Nephron progenitor cell (in vitro differentiated cells): ENCODE measurements around the gene CMIP.

Experiments used
- DNase-seq: peaks from one replicate; pipeline ENCODE4 v3.0.0; 2021
- H3K27ac Mint-ChIP-seq: 2 replicates; pipeline ENCODE4 v1.8.0; 2021; ENCODE audit warnings: mild to moderate bottlenecking, moderate library complexity, mixed read lengths
- H3K27me3 Mint-ChIP-seq: 2 replicates; pipeline ENCODE4 v1.8.0; 2021; ENCODE audit warnings: mild to moderate bottlenecking, low read depth, mixed read lengths; ENCODE audit not compliant: poor library complexity
- H3K36me3 Mint-ChIP-seq: 2 replicates; pipeline ENCODE4 v1.8.0; 2021; ENCODE audit warnings: low read depth, mixed read lengths
- H3K4me1 Mint-ChIP-seq: 2 replicates; pipeline ENCODE4 v1.8.0; 2021; ENCODE audit warnings: mixed read lengths
- H3K4me3 Mint-ChIP-seq: 2 replicates; pipeline ENCODE4 v1.8.0; 2021; ENCODE audit warnings: mild to moderate bottlenecking, moderate library complexity, mixed read lengths
- H3K9me3 Mint-ChIP-seq: 2 replicates; pipeline ENCODE4 v1.8.0; 2021; ENCODE audit warnings: mild to moderate bottlenecking, moderate library complexity, mixed read lengths
- TF ChIP-seq, protein P1 (sequence below): fragments of 200-600 bp; sonication (generic); IDR thresholded peaks from 2 replicates; pipeline ENCODE4 v1.5.0; 2021; ENCODE audit warnings: antibody characterized with exemption

CMIP gene

GRCh38 chr16:81499576-81500380 is 55.2 kb downstream of the CMIP start:
- Mint-ChIP-seq H3K9me3 (no peaks in the 10 kb centered on the region), H3K4me3 (no peak overlapping the region), H3K27ac (peak overlapping the region; percentile 65), H3K36me3 (no peaks in the 10 kb centered on the region), H3K27me3 (peaks cover 3% of the 10 kb centered on the region), H3K4me1 (peaks cover 63% of the 10 kb centered on the region)
- TF ChIP-seq, protein P1, sequence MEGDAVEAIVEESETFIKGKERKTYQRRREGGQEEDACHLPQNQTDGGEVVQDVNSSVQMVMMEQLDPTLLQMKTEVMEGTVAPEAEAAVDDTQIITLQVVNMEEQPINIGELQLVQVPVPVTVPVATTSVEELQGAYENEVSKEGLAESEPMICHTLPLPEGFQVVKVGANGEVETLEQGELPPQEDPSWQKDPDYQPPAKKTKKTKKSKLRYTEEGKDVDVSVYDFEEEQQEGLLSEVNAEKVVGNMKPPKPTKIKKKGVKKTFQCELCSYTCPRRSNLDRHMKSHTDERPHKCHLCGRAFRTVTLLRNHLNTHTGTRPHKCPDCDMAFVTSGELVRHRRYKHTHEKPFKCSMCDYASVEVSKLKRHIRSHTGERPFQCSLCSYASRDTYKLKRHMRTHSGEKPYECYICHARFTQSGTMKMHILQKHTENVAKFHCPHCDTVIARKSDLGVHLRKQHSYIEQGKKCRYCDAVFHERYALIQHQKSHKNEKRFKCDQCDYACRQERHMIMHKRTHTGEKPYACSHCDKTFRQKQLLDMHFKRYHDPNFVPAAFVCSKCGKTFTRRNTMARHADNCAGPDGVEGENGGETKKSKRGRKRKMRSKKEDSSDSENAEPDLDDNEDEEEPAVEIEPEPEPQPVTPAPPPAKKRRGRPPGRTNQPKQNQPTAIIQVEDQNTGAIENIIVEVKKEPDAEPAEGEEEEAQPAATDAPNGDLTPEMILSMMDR, result no peak
- no peak for DNase-seq

DNA sequence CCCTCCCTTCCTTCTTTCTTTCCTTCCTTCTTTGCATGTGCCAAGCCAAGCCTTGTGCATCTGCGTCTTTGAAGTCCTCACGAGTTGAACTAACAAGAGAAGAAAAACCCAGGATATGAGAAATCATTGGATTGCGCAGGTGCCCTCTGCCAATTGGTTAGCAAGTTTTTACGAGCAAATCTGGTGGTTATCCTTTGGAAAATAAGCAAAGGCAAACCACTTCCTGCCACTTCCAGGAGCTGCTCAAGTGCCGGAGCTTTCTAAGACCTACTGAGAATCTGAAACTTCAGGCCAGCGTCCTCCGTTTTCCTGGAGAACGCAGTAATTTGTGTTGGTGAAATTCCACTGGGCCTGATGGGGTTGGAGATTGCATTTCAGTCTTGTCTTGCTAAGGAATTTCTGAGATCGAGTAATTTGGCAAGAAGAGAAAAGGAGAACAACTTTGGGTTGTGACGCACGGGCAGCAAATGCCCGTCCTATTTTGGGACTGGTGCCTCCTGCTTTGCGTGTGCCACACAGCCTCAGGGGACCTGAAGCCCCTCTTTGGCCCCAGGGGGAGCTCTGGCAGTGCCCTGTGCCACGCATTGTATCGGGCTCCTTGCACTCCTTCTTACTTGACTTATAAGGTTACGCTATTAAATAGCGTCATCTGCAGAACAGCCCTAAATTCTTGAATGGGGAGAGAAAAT is 56.4 kb downstream of the CMIP start:
- Mint-ChIP-seq H3K4me3 (no peak overlapping the region), H3K4me1 (peaks cover 67% of the 10 kb centered on the region), H3K27ac (peak overlapping the region; percentile 30), H3K36me3 (no peaks in the 10 kb centered on the region), H3K9me3 (no peaks in the 10 kb centered on the region), H3K27me3 (peaks cover 3% of the 10 kb centered on the region)
- DNase-seq, result no peak
- TF ChIP-seq, protein P1, result no peak

DNA sequence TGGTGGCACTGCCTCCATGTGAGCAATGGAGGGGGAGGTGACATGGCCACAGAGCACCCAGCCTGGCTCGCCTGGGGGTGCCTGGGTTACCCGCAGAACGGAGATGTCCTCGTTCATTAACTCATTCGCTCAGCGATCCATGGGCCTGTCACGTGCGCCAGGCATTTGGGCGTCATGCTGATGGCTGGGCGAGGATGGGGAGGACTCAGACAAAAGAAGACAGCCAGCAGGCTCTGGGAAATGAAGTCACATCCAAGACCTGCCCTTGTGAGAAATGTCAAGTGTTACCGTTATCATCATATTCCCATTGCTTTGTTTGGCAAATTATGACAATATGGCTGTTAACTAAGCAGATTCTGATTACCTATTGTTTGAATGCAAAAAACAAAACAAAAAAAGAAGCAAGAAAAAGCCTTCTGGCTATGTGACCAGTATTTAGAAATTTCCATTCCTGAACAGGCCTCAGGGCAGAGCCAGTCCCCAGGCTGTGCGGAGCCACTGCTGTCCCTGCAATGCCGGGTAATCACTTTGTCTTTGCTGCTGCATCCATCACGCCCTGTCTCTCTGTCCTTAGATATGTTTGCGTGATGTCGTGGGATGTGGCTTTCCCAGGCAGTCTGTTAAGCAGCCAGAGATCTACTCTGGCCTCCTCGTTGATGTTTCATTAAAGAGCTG is 57.9 kb downstream of the CMIP start:
- no peak for DNase-seq
- H3K9me3 Mint-ChIP-seq, result no peaks in the 10 kb centered on the region
- TF ChIP-seq, protein P1, result no peak
- no peaks in the 10 kb centered on the region for H3K27me3 Mint-ChIP-seq
- H3K4me3 Mint-ChIP-seq, result no peak overlapping the region
- H3K4me1 Mint-ChIP-seq, result peaks cover 65% of the 10 kb centered on the region
- no peaks in the 10 kb centered on the region for H3K36me3 Mint-ChIP-seq
- H3K27ac Mint-ChIP-seq, result no peak overlapping the region

DNA sequence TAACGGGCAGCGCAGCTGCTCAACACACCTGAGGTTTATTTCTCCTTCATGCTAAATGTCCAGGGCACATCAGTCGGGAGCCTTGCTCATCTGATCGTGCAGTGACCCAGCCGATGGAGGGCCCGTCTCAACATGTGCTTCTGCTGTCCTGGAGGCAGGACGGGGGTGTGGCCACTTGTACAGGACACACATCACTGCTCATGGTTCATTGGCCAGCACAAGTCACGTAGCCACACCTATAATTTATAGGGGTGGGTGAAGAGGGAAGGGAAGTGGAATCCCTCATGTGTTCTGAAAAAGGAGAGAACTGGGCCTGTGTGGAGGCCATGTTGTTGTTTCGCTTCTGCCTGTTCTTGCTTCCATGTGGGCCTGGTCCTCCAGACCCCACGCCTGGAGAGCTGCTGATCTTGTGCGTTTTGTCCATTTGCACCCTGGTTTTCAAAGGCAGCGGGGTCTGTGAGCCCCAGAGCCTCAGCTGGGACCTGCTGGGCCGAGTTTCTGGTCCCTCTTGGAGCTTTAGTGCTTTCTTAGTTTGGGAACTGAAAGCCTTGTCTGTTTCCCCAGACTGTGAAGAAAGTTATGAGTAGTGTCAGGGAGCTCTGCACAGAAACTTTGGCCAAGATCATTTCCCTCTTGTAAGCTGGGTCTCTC is 60.5 kb downstream of the CMIP start:
- peak; percentile 53 for DNase-seq
- Mint-ChIP-seq H3K27ac (no peak overlapping the region), H3K4me1 (peaks cover 45% of the 10 kb centered on the region), H3K4me3 (no peak overlapping the region), H3K27me3 (no peaks in the 10 kb centered on the region), H3K9me3 (no peaks in the 10 kb centered on the region), H3K36me3 (peaks cover under 1% of the 10 kb centered on the region)
- TF ChIP-seq, protein P1, result no peak

GRCh38 chr16:81509404-81509803 is 64.8 kb downstream of the CMIP start:
- Mint-ChIP-seq H3K9me3 (peaks cover 6% of the 10 kb centered on the region), H3K4me1 (peaks cover 32% of the 10 kb centered on the region)
- TF ChIP-seq, protein P1, result no peak

More at GRCh38 chr16:81509404-81509803, 64.8 kb downstream of the CMIP start:
- Mint-ChIP-seq H3K4me3 (no peak overlapping the region), H3K27ac (no peak overlapping the region), H3K27me3 (no peaks in the 10 kb centered on the region), H3K36me3 (peaks cover 14% of the 10 kb centered on the region)
- DNase-seq, result no peak
